ENCODE measurements around the gene TXNL4B.

DNA sequence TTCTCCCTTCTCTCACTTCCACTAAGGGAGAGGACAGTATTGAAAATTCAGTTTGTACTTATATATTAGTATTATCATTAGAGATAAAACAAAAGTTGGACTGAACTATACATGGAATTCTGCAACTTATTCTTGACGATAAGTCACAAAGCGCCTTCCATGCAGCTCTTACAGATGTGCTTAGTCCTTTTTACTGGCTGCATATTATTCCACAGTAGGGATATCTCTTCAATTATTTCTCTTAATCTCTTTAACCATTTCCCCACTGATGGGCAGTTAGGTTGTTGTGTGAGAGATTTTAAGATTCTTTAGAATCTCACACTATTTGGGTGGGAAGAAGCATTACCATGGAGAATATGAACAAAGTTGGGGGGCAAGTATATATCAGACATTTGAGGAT is 46.5 kb upstream of the TXNL4B start:
- TF ChIP-seq, protein P1, sequence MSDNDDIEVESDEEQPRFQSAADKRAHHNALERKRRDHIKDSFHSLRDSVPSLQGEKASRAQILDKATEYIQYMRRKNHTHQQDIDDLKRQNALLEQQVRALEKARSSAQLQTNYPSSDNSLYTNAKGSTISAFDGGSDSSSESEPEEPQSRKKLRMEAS (IDR thresholded peaks at IDR 0.05): no peak
- TF ChIP-seq CTCF (IDR thresholded peaks at IDR 0.05; ENCODE audit: low read depth, low read length, missing input control) (no peak), JUND (IDR thresholded peaks at IDR 0.05) (no peak), TAF1 (conservative IDR thresholded peaks at IDR 0.05) (no peak), RAD21 (IDR thresholded peaks at IDR 0.05) (no peak), SP1 (IDR thresholded peaks at IDR 0.05) (no peak), FOXA2 (IDR thresholded peaks at IDR 0.05) (no peak), FOXA1 (IDR thresholded peaks at IDR 0.05) (no peak), YY1 (IDR thresholded peaks at IDR 0.05) (no peak)
- TF ChIP-seq, protein P2, sequence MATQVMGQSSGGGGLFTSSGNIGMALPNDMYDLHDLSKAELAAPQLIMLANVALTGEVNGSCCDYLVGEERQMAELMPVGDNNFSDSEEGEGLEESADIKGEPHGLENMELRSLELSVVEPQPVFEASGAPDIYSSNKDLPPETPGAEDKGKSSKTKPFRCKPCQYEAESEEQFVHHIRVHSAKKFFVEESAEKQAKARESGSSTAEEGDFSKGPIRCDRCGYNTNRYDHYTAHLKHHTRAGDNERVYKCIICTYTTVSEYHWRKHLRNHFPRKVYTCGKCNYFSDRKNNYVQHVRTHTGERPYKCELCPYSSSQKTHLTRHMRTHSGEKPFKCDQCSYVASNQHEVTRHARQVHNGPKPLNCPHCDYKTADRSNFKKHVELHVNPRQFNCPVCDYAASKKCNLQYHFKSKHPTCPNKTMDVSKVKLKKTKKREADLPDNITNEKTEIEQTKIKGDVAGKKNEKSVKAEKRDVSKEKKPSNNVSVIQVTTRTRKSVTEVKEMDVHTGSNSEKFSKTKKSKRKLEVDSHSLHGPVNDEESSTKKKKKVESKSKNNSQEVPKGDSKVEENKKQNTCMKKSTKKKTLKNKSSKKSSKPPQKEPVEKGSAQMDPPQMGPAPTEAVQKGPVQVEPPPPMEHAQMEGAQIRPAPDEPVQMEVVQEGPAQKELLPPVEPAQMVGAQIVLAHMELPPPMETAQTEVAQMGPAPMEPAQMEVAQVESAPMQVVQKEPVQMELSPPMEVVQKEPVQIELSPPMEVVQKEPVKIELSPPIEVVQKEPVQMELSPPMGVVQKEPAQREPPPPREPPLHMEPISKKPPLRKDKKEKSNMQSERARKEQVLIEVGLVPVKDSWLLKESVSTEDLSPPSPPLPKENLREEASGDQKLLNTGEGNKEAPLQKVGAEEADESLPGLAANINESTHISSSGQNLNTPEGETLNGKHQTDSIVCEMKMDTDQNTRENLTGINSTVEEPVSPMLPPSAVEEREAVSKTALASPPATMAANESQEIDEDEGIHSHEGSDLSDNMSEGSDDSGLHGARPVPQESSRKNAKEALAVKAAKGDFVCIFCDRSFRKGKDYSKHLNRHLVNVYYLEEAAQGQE (IDR thresholded peaks at IDR 0.05): no peak
